K562 (cell line): ENCODE data around the gene CMSS1. TPM values are rescaled to one million over a fixed set of nuclear protein-coding genes. Genes with fewer than 3 reads are reported as not detected.

Experiments
- ATAC-seq: fragments of 200-7000 bp; cut with Tn5 transposase; 3 replicates; pipeline ENCODE4 v1.9.1; 2020; ENCODE audit warnings: moderate library complexity
- BruUV-seq: library from RNA; stranded (reverse); fragments of 400-500 nt; replicated peaks from 2 replicates; lab custom pipeline; 2021; lab: Mats Ljungman, UMichigan
- CTCF ChIA-PET: fragments of 300-600 bp; formaldehyde crosslinking; extraction: SDS; loops from one replicate; lab custom pipeline; 2021; ENCODE audit warnings: low intra/inter-chr PET ratio; lab: Yijun Ruan, JAX
- POLR2A ChIA-PET: fragments of 300-600, 350-650 bp; sonication (Branson Sonifier 250); formaldehyde crosslinking; extraction: SDS; loops from one replicate; lab custom pipeline; 2021; ENCODE audit warnings: antibody characterized with exemption, inconsistent platforms; lab: Yijun Ruan, JAX
- DNase-seq, 4 experiments: peaks; one replicate each; pipeline versions ENCODE4 v3.0.0 to v3.0.0-alpha.2; 2011 to 2018; ENCODE audit warnings: low spot score in 3 of 4, mixed read lengths in 3 of 4; ENCODE audit errors: extremely low read depth in 1 of 4
- FAIRE-seq: peaks from 2 replicates; lab custom pipeline; 2011; peaks lifted over from hg19 to GRCh38; lab: Jason Lieb, UNC
- H2AFZ ChIP-seq: 2 replicates; pipeline ENCODE4 v1.6.0; 2011; ENCODE audit warnings: low read depth, low read length, control low read depth, inconsistent platforms
- H3K27ac ChIP-seq: fragments of 200-600 bp; 3 replicates; pipeline ENCODE4 v1.8.0; 2011; ENCODE audit warnings: low read depth, mild to moderate bottlenecking, control low read depth, inconsistent platforms, low read length, moderate library complexity, mixed read lengths; ENCODE audit errors: extremely low read depth
- H3K27me3 ChIP-seq, 2 experiments: fragments of 300-600 bp in 1 of 2; 2 replicates in 1 of 2; 3 replicates in 1 of 2; pipeline versions ENCODE4 v1.6.0 to v1.8.0; 2011; ENCODE audit warnings: inconsistent platforms in 2 of 2, low read length in 2 of 2, mild to moderate bottlenecking in 1 of 2, mixed read lengths in 1 of 2, moderate library complexity in 1 of 2; ENCODE audit not compliant: control insufficient read depth in 2 of 2, insufficient read depth in 2 of 2
- H3K36me3 ChIP-seq: fragments of 300-600 bp; 3 replicates; pipeline ENCODE4 v1.8.0; 2011; ENCODE audit warnings: mild to moderate bottlenecking, low read length, inconsistent platforms; ENCODE audit not compliant: control insufficient read depth, insufficient read depth
- H3K4me1 ChIP-seq, 2 experiments: fragments of 200-600 bp in 1 of 2; replicated peaks in 1 of 2; 2 replicates in 1 of 2; 3 replicates in 1 of 2; pipeline versions ENCODE4 v1.5.1 to v1.8.0; 2011; ENCODE audit warnings: inconsistent platforms in 2 of 2, low read length in 2 of 2, mild to moderate bottlenecking in 1 of 2, mixed read lengths in 1 of 2, moderate library complexity in 1 of 2; ENCODE audit not compliant: control insufficient read depth in 2 of 2, insufficient read depth in 2 of 2
- H3K4me2 ChIP-seq: 2 replicates; pipeline ENCODE4 v1.6.1; 2011; ENCODE audit warnings: low read length, control low read depth, inconsistent platforms, mixed read lengths; ENCODE audit not compliant: insufficient read depth
- H3K4me3 ChIP-seq: fragments of 200-600 bp; sonication (generic), shearing (Covaris generic); 2 replicates; pipeline ENCODE4 v1.5.1; 2016; ENCODE audit warnings: control low read depth, inconsistent platforms
- H3K79me2 ChIP-seq: fragments of 200-600 bp; 3 replicates; pipeline ENCODE4 v1.8.0; 2011; ENCODE audit warnings: low read length, inconsistent platforms; ENCODE audit not compliant: control insufficient read depth, insufficient read depth
- H3K9ac ChIP-seq, 2 experiments: 2 replicates each; pipeline versions ENCODE4 v1.6.0 to v1.6.1; 2011; ENCODE audit warnings: low read depth in 2 of 2, low read length in 2 of 2, control low read depth in 1 of 2, inconsistent platforms in 1 of 2, mild to moderate bottlenecking in 1 of 2, mixed read lengths in 1 of 2; ENCODE audit not compliant: insufficient read depth in 1 of 2
- H3K9me1 ChIP-seq: one replicate; pipeline ENCODE4 v1.6.0; 2011; ENCODE audit warnings: inconsistent platforms, mild to moderate bottlenecking, low read length, moderate library complexity; ENCODE audit not compliant: control insufficient read depth, insufficient read depth
- H3K9me3 ChIP-seq: replicated peaks from 2 replicates; pipeline ENCODE4 v1.5.1; 2011; ENCODE audit warnings: low read depth, low read length, inconsistent platforms; ENCODE audit not compliant: control insufficient read depth, insufficient read depth
- H4K20me1 ChIP-seq: replicated peaks from 2 replicates; pipeline ENCODE4 v1.6.1; 2011; ENCODE audit warnings: low read length, inconsistent platforms, mixed read lengths; ENCODE audit not compliant: control insufficient read depth, insufficient read depth
- BRD9 ChIP-seq: fragments of 450-650 bp; IDR thresholded peaks from 2 replicates; pipeline ENCODE4 v1.6.1; 2018; ENCODE audit warnings: low read depth; ENCODE audit not compliant: partially characterized antibody
- CBX1 ChIP-seq: sonication (generic); IDR thresholded peaks from 2 replicates; pipeline ENCODE4 v1.6.1; 2016; ENCODE audit warnings: antibody characterized with exemption, low read depth, mild to moderate bottlenecking
- ETS1 ChIP-seq: conservative IDR thresholded peaks from 2 replicates; pipeline ENCODE4 v1.6.1; 2011; ENCODE audit warnings: low read depth, mild to moderate bottlenecking, low read length; ENCODE audit not compliant: control insufficient read depth
- GABPB1 ChIP-seq: sonication (generic); formaldehyde crosslinking; IDR thresholded peaks from 2 replicates; pipeline ENCODE4 v1.8.0; 2022; ENCODE audit warnings: mild to moderate bottlenecking, missing genetic modification reagents
- HCFC1 ChIP-seq: IDR thresholded peaks from 2 replicates; pipeline ENCODE4 v1.6.1; 2012; ENCODE audit warnings: low read depth, low read length, improper control_type of control experiment
- HNRNPL ChIP-seq: fragments of 200-400 bp; formaldehyde crosslinking; IDR thresholded peaks from 2 replicates; pipeline ENCODE4 v1.6.1; 2017; ENCODE audit warnings: low read depth, mild to moderate bottlenecking, low read length
- KLF6 ChIP-seq: fragments of 250-450 bp; sonication (Bioruptor Pico); IDR thresholded peaks from 2 replicates; pipeline ENCODE4 v1.4.0; 2020; ENCODE audit warnings: mild to moderate bottlenecking, moderate library complexity, borderline replicate concordance
- NUFIP1 ChIP-seq: fragments of 450-650 bp; IDR thresholded peaks from 2 replicates; pipeline ENCODE4 v1.6.1; 2018; ENCODE audit not compliant: partially characterized antibody
- PATZ1 ChIP-seq: fragments of 250-450 bp; sonication (Bioruptor Pico); IDR thresholded peaks from 2 replicates; pipeline ENCODE4 v1.5.0; 2020; ENCODE audit warnings: mild to moderate bottlenecking, borderline replicate concordance
- POLR2AphosphoS5 ChIP-seq: IDR thresholded peaks from 2 replicates; pipeline ENCODE4 v1.6.1; 2011; ENCODE audit warnings: mild to moderate bottlenecking, low read depth, low read length, moderate library complexity; ENCODE audit not compliant: control insufficient read depth, insufficient read depth
- USF2 ChIP-seq: sonication (generic); formaldehyde crosslinking; IDR thresholded peaks from 2 replicates; pipeline ENCODE4 v1.5.0; 2020; ENCODE audit warnings: missing genetic modification reagents
- ZNF589 ChIP-seq: fragments of 200-800 bp; sonication (Bioruptor generic); IDR thresholded peaks from 2 replicates; pipeline ENCODE4 v1.6.1; 2016; ENCODE audit warnings: low read depth, missing genetic modification characterization, missing compliant biosample characterization
- WGBS: fragments of 100-300 bp; shearing (Covaris generic); methylation state at CpG from one replicate; pipeline ENCODE4 v1.1.6; 2016; ENCODE audit warnings: low coverage, mixed read lengths; ENCODE audit not compliant: insufficient coverage; ENCODE audit errors: missing lambda C conversion rate; 5-methylcytosine and 5-hydroxymethylcytosine counted together
- in situ Hi-C: fragments of 300-500 bp; cut with MboI; formaldehyde crosslinking; loops from 4 replicates; pipeline ENCODE4 v1.15.0; 2018; ENCODE audit warnings: inconsistent platforms, mixed read lengths
- intact Hi-C: fragments of 100-400 bp; cut with micrococcal nuclease; formaldehyde crosslinking; loops from 2 replicates; pipeline ENCODE4 v1.14.2; 2022
- polyA plus RNA-seq, 8 experiments: library from polyadenylated mRNA; depleted of rRNA in 4 of 8; stranded (reverse) in 5 of 8; unstranded in 3 of 8; fragments of >200 nt; fragmentation: Nextera tagmentation in 2 of 8; fragmentation: Illumina TruSeq in 1 of 8; extraction: Ambion mirVana in 2 of 8; extraction: Trizol in 1 of 8; gene quantifications; 2 replicates each; pipeline versions ENCODE4 v1.2.1 to v1.2.3, GENCODE V29; 2011 to 2014; ENCODE audit warnings: inconsistent platforms in 1 of 8, missing spikeins in 1 of 8
- total RNA-seq, 7 experiments: library from RNA; depleted of rRNA in 6 of 7; stranded (reverse); fragments of >200 nt in 6 of 7; fragmentation: Illumina TruSeq in 2 of 7; extraction: Trizol in 2 of 7; gene quantifications; 2 replicates each; pipeline versions ENCODE4 v1.2.1 to v1.2.3, GENCODE V29; 2011 to 2021; ENCODE audit warnings: low replicate concordance in 1 of 7

The CMSS1 gene
- total and polyA plus RNA-seq, 9 of the 15 experiments (the other 6 are each of a cell fraction or from before 2014, with no cell fraction given): 46.9 to 109 (median 72.3) TPM

DNA sequence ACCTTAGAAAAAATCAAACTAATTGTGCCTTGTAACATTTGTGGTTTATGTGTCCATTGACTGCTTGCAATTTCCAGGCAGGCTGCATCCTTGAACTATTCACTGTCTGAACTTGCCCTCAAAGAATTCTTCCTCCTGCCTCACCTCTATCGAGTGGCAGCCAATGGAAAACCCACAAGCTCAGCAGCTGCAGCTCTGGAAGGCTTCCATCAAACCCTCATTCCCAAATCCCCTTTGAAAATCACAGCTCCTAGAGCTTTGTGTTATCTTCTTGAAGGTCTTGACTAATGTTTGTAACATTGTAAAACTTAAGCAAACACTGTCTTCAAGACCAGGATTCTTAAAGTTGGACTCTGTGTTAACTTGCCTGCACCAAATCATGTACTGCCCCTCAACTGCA lies 215.5 kb downstream of the CMSS1 start:
- no peak for ATAC-seq

More for the DNA sequence above, 215.5 kb downstream of the CMSS1 start:
- Histone ChIP-seq H3K27ac (no peak overlapping the region), H3K4me1 (peaks cover 0 to 22% of the 10 kb centered on the region in 2 experiments; a peak in 2 of 5 replicates), H3K36me3 (no peaks in the 10 kb centered on the region), H3K27me3 (no peaks in the 10 kb centered on the region), H3K4me3 (no peak overlapping the region), H4K20me1 (peaks cover 4% of the 10 kb centered on the region; the same call in 1 of the 2 replicates), H3K9me1 (no peaks in the 10 kb centered on the region), H3K9me3 (no peaks in the 10 kb centered on the region), H3K4me2 (no peak overlapping the region), H2AFZ (no peak overlapping the region), H3K9ac (no peak overlapping the region), H3K79me2 (no peaks in the 10 kb centered on the region)
- TF ChIP-seq PATZ1 (CRISPR knock-in tag) (no peak), NUFIP1 (no peak), KLF6 (CRISPR knock-in tag) (no peak), HNRNPL (no peak), POLR2AphosphoS5 (no peak), ETS1 (no peak), CBX1 (no peak), GABPB1 (CRISPR knock-in tag) (no peak), ZNF589 (CRISPR knock-in tag) (no peak), USF2 (no peak), BRD9 (no peak), HCFC1 (no peak)
- POLR2A ChIA-PET: no interaction called here
- CTCF ChIA-PET: no interaction called here
- DNase-seq (no peak), FAIRE-seq (no peak)
- WGBS: 60% methylated on average over 1 of the region's 1 CpG
- intact Hi-C loops (no loop called here), in situ Hi-C loops (no loop called here)
- BruUV-seq: no TSS peak
